ENCODE data around the gene VWF. TPM values are rescaled to one million over a fixed set of nuclear protein-coding genes. Genes with fewer than 3 reads are reported as not detected.

VWF gene
- total RNA-seq, 1 experiment from 2014 or later = not detected

- H3K36me3 ChIP-seq (ENCODE audit: low read depth, low read length) = no peaks in the 10 kb centered on the region
- H3K27me3 ChIP-seq (ENCODE audit: low read length) = no peaks in the 10 kb centered on the region
- no peaks in the 10 kb centered on the region for H3F3A ChIP-seq (ENCODE audit: low read length, unreplicated experiment)
- no peak overlapping the region for H3K27ac ChIP-seq (ENCODE audit: low read length)
- no TSS peak for BruUV-seq (replicated peaks)
- no peak overlapping the region for H3K4me3 ChIP-seq (ENCODE audit: low read length)
- H3K4me2 ChIP-seq (ENCODE audit: low read length) = no peak overlapping the region
- no peaks in the 10 kb centered on the region for H3K9me2 ChIP-seq (replicated peaks; ENCODE audit: low read length)
- no peak for TF ChIP-seq EZH2phosphoT487 (IDR thresholded peaks at IDR 0.05; ENCODE audit: borderline replicate concordance, low read length)
- no peak for TF ChIP-seq CTCF (conservative IDR thresholded peaks at IDR 0.05; ENCODE audit: low read depth, low read length)
- no peak for TF ChIP-seq EZH2 (IDR thresholded peaks at IDR 0.05; ENCODE audit: low read length, unreplicated experiment)
- no peak overlapping the region for H3K9ac ChIP-seq (ENCODE audit: low read length)
- H3K79me2 ChIP-seq (ENCODE audit: low read length) = no peaks in the 10 kb centered on the region
- ATAC-seq (no peak), DNase-seq (no peak)
- intact Hi-C loops (cut with micrococcal nuclease) = no loop called here
- CTCF ChIA-PET = no interaction called here
- no peaks in the 10 kb centered on the region for H3K4me1 ChIP-seq (ENCODE audit: insufficient read depth, low read length)
- POLR2A ChIA-PET (ENCODE audit: unreplicated experiment) = no interaction called here
- no peaks in the 10 kb centered on the region for H3K9me3 ChIP-seq (ENCODE audit: low read length)
- no peak overlapping the region for H2AFZ ChIP-seq (ENCODE audit: low read length)
- no peaks in the 10 kb centered on the region for H4K20me1 ChIP-seq (ENCODE audit: low read length)
Observed at GRCh38 chr12:6059221-6059620, 65.2 kb downstream of the VWF start.

- POLR2A ChIA-PET (ENCODE audit: unreplicated experiment) = no interaction called here
- ATAC-seq = no peak
- no peaks in the 10 kb centered on the region for H3F3A ChIP-seq (ENCODE audit: low read length, unreplicated experiment)
- H3K4me1 ChIP-seq (ENCODE audit: insufficient read depth, low read length) = no peaks in the 10 kb centered on the region
- CTCF ChIA-PET = no interaction called here
- H3K4me3 ChIP-seq (ENCODE audit: low read length) = no peak overlapping the region
- no peaks in the 10 kb centered on the region for H3K9me2 ChIP-seq (replicated peaks; ENCODE audit: low read length)
- DNase-seq = no peak
- no peaks in the 10 kb centered on the region for H4K20me1 ChIP-seq (ENCODE audit: low read length)
- H3K79me2 ChIP-seq (ENCODE audit: low read length) = no peaks in the 10 kb centered on the region
- no peak overlapping the region for H3K27ac ChIP-seq (ENCODE audit: low read length)
- TF ChIP-seq EZH2 (IDR thresholded peaks at IDR 0.05; ENCODE audit: low read length, unreplicated experiment) (no peak), EZH2phosphoT487 (IDR thresholded peaks at IDR 0.05; ENCODE audit: borderline replicate concordance, low read length) (no peak), CTCF (conservative IDR thresholded peaks at IDR 0.05; ENCODE audit: low read depth, low read length) (no peak)
- intact Hi-C loops (cut with micrococcal nuclease) = no loop called here
- no peak overlapping the region for H3K9ac ChIP-seq (ENCODE audit: low read length)
- H2AFZ ChIP-seq (ENCODE audit: low read length) = no peak overlapping the region
- H3K4me2 ChIP-seq (ENCODE audit: low read length) = no peak overlapping the region
- no TSS peak for BruUV-seq (replicated peaks)
- no peaks in the 10 kb centered on the region for H3K36me3 ChIP-seq (ENCODE audit: low read depth, low read length)
- no peaks in the 10 kb centered on the region for H3K27me3 ChIP-seq (ENCODE audit: low read length)
- H3K9me3 ChIP-seq (ENCODE audit: low read length) = no peaks in the 10 kb centered on the region
Observed at GRCh38 chr12:6058481-6059161, 65.8 kb downstream of the VWF start.

DNA sequence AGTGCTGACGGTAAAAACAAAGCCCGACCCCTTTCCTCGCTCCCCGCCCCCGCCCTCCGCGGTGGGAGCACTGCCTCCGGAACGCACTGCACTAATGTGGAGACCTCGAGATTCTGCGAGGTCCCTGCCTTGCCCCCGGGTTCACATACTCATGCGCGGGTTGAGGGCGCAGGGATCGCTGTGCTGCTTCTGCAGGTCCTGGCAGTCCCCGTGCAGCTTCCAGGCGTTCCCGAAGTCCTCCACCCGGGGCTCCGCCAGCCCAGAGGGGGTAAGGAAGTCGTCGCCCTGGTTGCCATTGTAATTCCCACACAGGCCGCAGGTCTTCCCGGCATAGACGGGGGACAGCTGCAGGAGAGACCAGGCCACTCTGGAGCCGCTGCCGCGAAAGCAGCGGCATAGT, 66.8 kb downstream of the VWF start:
- no peak overlapping the region for H3K9ac ChIP-seq (ENCODE audit: low read length)
- POLR2A ChIA-PET (ENCODE audit: unreplicated experiment) = no interaction called here
- no peak overlapping the region for H3K4me2 ChIP-seq (ENCODE audit: low read length)
- H3K27me3 ChIP-seq (ENCODE audit: low read length) = no peaks in the 10 kb centered on the region
- intact Hi-C loops (cut with micrococcal nuclease) = no loop called here
- no peaks in the 10 kb centered on the region for H3K4me1 ChIP-seq (ENCODE audit: insufficient read depth, low read length)
- no peaks in the 10 kb centered on the region for H4K20me1 ChIP-seq (ENCODE audit: low read length)
- H3F3A ChIP-seq (ENCODE audit: low read length, unreplicated experiment) = no peaks in the 10 kb centered on the region
- no peak for TF ChIP-seq EZH2 (IDR thresholded peaks at IDR 0.05; ENCODE audit: low read length, unreplicated experiment)
- no peak for TF ChIP-seq EZH2phosphoT487 (IDR thresholded peaks at IDR 0.05; ENCODE audit: borderline replicate concordance, low read length)
- TF ChIP-seq CTCF (conservative IDR thresholded peaks at IDR 0.05; ENCODE audit: low read depth, low read length) = no peak
- BruUV-seq (replicated peaks) = no TSS peak
- ATAC-seq = no peak
- no peak overlapping the region for H3K4me3 ChIP-seq (ENCODE audit: low read length)
- H3K9me2 ChIP-seq (replicated peaks; ENCODE audit: low read length) = no peaks in the 10 kb centered on the region
- no peaks in the 10 kb centered on the region for H3K79me2 ChIP-seq (ENCODE audit: low read length)
- CTCF ChIA-PET = no interaction called here
- H3K36me3 ChIP-seq (ENCODE audit: low read depth, low read length) = no peaks in the 10 kb centered on the region
- no peak overlapping the region for H2AFZ ChIP-seq (ENCODE audit: low read length)
- DNase-seq = no peak
- H3K9me3 ChIP-seq (ENCODE audit: low read length) = no peaks in the 10 kb centered on the region
- no peak overlapping the region for H3K27ac ChIP-seq (ENCODE audit: low read length)

All from PC-3 (cell line).